ENCODE measurements around the gene TSHZ2. TPM values are rescaled to one million over a fixed set of nuclear protein-coding genes. Genes with fewer than 3 reads are reported as not detected.
A peak's percentile ranks its signal among the peaks of the same experiment; 100 is the strongest.
"Not testable (repeated sequence)": the region's sequence is repeated elsewhere in the genome, so short reads cannot be mapped to it uniquely, and the experiment has no call there.

TSHZ2 gene
- total RNA-seq, 3 donors from 2014 or later (not counting 1 experiment from before 2014, with no cell fraction given) = 1.8 to 1.9 TPM; not detected in 1

GRCh38 chr20:53020834-53021233 lies 48.7 kb downstream of the TSHZ2 start:
- H3K4me1 Mint-ChIP-seq = no peaks in the 10 kb centered on the region
- H3K4me3 Mint-ChIP-seq = no peak overlapping the region
- Histone ChIP-seq H3K9me3 (ENCODE audit: control insufficient read depth, insufficient read depth, low read length) (no peaks in the 10 kb centered on the region), H3K4me3 (ENCODE audit: low read length) (no peak overlapping the region), H3K27me3 (ENCODE audit: control insufficient read depth, insufficient read depth, low read length) (no peaks in the 10 kb centered on the region), H3K36me3 (ENCODE audit: control insufficient read depth, insufficient read depth, low read length) (no peaks in the 10 kb centered on the region), H3K4me1 (ENCODE audit: control insufficient read depth, insufficient read depth, low read length) (no peaks in the 10 kb centered on the region), H3K27ac (ENCODE audit: low read length) (no peak overlapping the region)
- 80% methylated on average over 1 of the region's 2 CpGs for whole genome bisulfite sequencing (ENCODE audit: insufficient coverage)
- H3K27ac Mint-ChIP-seq = no peak overlapping the region
- H3K36me3 Mint-ChIP-seq = no peaks in the 10 kb centered on the region
- TF ChIP-seq CTCF (IDR thresholded peaks at IDR 0.05) = no peak
- H3K27me3 Mint-ChIP-seq (ENCODE audit: low read depth in 2 of 2) = peaks cover 12 to 34% of the 10 kb centered on the region in 2 donors
- ATAC-seq (no peak), DNase-seq (no peak)
- intact Hi-C loops (cut with micrococcal nuclease) = no loop called here
- no peaks in the 10 kb centered on the region for H3K9me3 Mint-ChIP-seq

DNA sequence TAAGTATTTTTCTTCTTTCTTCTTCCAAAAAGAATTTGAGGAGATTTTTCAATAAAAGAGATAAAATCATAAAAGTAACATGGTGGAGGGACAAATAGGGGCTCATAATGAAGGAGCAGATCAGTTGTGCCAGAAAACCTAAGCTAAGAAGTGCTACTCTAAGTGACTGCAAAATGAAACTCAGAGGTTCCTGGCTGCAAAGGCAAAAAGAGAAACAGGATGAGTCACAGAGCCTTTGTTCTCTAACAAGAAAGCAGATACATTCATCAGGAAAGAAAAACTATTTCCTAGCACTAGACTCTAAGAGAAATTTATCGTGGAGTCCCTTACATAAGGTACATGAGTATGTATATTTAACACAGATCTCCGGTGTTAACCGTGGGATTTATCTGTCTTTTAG lies 49.8 kb downstream of the TSHZ2 start:
- Histone ChIP-seq H3K27ac (ENCODE audit: low read length) (no peak overlapping the region), H3K4me3 (ENCODE audit: low read length) (no peak overlapping the region), H3K4me1 (ENCODE audit: control insufficient read depth, insufficient read depth, low read length) (no peaks in the 10 kb centered on the region), H3K9me3 (ENCODE audit: control insufficient read depth, insufficient read depth, low read length) (no peaks in the 10 kb centered on the region), H3K36me3 (ENCODE audit: control insufficient read depth, insufficient read depth, low read length) (no peaks in the 10 kb centered on the region), H3K27me3 (ENCODE audit: control insufficient read depth, insufficient read depth, low read length) (no peaks in the 10 kb centered on the region)
- no peak for TF ChIP-seq CTCF (IDR thresholded peaks at IDR 0.05)
- Mint-ChIP-seq H3K4me1 (no peaks in the 10 kb centered on the region), H3K27me3 (ENCODE audit: low read depth in 2 of 2) (peaks cover 12 to 33% of the 10 kb centered on the region in 2 donors), H3K27ac (no peak overlapping the region), H3K9me3 (no peaks in the 10 kb centered on the region), H3K4me3 (no peak overlapping the region), H3K36me3 (no peaks in the 10 kb centered on the region)
- DNase-seq (peak in 1 of 2 donors; percentile 34), ATAC-seq (no peak)
- intact Hi-C loops (cut with micrococcal nuclease) = no loop called here
- 77% methylated on average over 3 of the region's 3 CpGs for WGBS (ENCODE audit: insufficient coverage)

- Histone ChIP-seq H3K4me1 (ENCODE audit: control insufficient read depth, insufficient read depth, low read length) (no peaks in the 10 kb centered on the region), H3K4me3 (ENCODE audit: low read length) (no peak overlapping the region), H3K27me3 (ENCODE audit: control insufficient read depth, insufficient read depth, low read length) (no peaks in the 10 kb centered on the region), H3K9me3 (ENCODE audit: control insufficient read depth, insufficient read depth, low read length) (no peaks in the 10 kb centered on the region), H3K36me3 (ENCODE audit: control insufficient read depth, insufficient read depth, low read length) (no peaks in the 10 kb centered on the region), H3K27ac (ENCODE audit: low read length) (no peak overlapping the region)
- no peak overlapping the region for H3K4me3 Mint-ChIP-seq
- no peak for ATAC-seq
- TF ChIP-seq CTCF (IDR thresholded peaks at IDR 0.05) = no peak
- H3K27me3 Mint-ChIP-seq (ENCODE audit: low read depth in 2 of 2) = peaks cover 22 to 41% of the 10 kb centered on the region in 2 donors
- H3K4me1 Mint-ChIP-seq = no peaks in the 10 kb centered on the region
- intact Hi-C loops (cut with micrococcal nuclease) = no loop called here
- no peaks in the 10 kb centered on the region for H3K36me3 Mint-ChIP-seq
- 36% methylated on average over 5 of the region's 5 CpGs for WGBS (ENCODE audit: insufficient coverage)
- no peak overlapping the region for H3K27ac Mint-ChIP-seq
- no peak for DNase-seq
- no peaks in the 10 kb centered on the region for H3K9me3 Mint-ChIP-seq
Measured at GRCh38 chr20:53023732-53024520, 51.8 kb downstream of the TSHZ2 start.

DNA sequence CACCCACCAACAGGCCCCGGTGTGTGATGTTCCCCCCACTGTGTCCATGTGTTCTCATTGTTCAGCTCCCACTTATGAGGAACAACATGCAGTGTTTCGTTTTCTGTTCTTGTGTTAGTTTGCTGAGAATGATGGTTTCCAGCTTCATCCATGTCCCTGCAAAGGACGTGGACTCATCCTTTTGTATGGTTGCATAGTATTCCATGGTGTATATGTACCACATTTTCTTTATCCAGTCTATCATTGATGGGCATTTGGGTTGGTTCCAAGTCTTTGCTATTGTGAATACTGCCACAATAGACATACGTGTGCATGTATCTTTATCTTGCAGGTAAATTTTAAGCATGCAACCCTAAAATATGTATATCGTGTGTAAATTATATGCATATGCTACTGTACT lies 52.5 kb downstream of the TSHZ2 start:
- H3K4me1 ChIP-seq (ENCODE audit: control insufficient read depth, insufficient read depth, low read length); ATAC-seq; DNase-seq; H3K36me3 Mint-ChIP-seq; H3K4me3 Mint-ChIP-seq; H3K9me3 Mint-ChIP-seq; H3K36me3 ChIP-seq (ENCODE audit: control insufficient read depth, insufficient read depth, low read length); H3K4me3 ChIP-seq (ENCODE audit: low read length); H3K4me1 Mint-ChIP-seq; H3K27ac Mint-ChIP-seq; intact Hi-C loops (cut with micrococcal nuclease); H3K9me3 ChIP-seq (ENCODE audit: control insufficient read depth, insufficient read depth, low read length); H3K27ac ChIP-seq (ENCODE audit: low read length); H3K27me3 ChIP-seq (ENCODE audit: control insufficient read depth, insufficient read depth, low read length): not testable (repeated sequence)
- H3K27me3 Mint-ChIP-seq (ENCODE audit: low read depth in 2 of 2) = peaks cover 24 to 44% of the 10 kb centered on the region in 2 donors
- 69% methylated on average over 4 of the region's 5 CpGs for WGBS (ENCODE audit: insufficient coverage)
